ENCODE data around the gene BIN1.
"Not testable (repeated sequence)": the region's sequence is repeated elsewhere in the genome, so short reads cannot be mapped to it uniquely, and the experiment has no call there.

The BIN1 gene

GRCh38 chr2:127034051-127034450, 72.9 kb downstream of the BIN1 start:
- in situ Hi-C loops (cut with MboI; ENCODE audit: low pct_unique_long_range_greater_than_20kb, low sequenced_read_pairs, unreplicated experiment) = no loop called here
- no peak for DNase-seq (ENCODE audit: low spot score)
- TF ChIP-seq CTCF (IDR thresholded peaks at IDR 0.05; ENCODE audit: extremely low read depth, insufficient read depth, missing control alignments) = no peak

GRCh38 chr2:127032621-127033020, 74.3 kb downstream of the BIN1 start:
- no peak for DNase-seq (ENCODE audit: low spot score)
- TF ChIP-seq CTCF (IDR thresholded peaks at IDR 0.05; ENCODE audit: extremely low read depth, insufficient read depth, missing control alignments) = no peak
- in situ Hi-C loops (cut with MboI; ENCODE audit: low pct_unique_long_range_greater_than_20kb, low sequenced_read_pairs, unreplicated experiment) = no loop called here

DNA sequence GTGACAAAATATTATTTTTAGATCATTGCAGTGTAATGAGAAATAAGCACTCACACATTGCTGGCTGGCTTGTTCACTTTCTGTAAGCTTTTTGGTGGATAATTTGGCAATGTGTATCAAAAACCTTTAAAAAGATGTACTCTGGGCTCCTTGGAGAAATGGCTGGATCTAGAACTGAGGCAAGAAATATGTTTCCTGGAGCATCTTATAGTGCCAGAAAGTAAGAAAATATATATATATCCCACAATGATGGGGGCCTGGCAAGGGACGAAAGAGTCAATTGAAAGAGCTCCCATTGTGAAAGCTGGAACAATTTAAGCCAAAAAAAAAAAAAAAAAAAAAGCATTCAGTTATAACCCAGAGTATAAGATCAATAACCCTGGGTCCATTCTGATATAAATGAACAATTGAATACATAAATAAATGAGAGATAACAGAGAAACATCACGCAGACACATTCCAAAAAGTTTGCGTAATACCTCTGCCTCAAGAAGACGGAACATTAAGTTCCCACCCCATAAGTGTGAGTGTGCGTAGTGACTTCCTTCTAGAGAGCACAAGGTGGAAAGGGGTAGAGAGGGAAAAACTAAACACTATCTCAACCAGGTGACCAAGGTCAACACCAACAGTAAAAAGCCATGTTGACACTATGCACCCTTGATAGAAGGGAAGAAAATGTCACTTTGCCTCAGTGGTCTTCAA, 77.5 kb downstream of the BIN1 start:
- no peak for DNase-seq (ENCODE audit: low spot score)
- TF ChIP-seq CTCF (IDR thresholded peaks at IDR 0.05; ENCODE audit: extremely low read depth, insufficient read depth, missing control alignments) = no peak
- in situ Hi-C loops (cut with MboI; ENCODE audit: low pct_unique_long_range_greater_than_20kb, low sequenced_read_pairs, unreplicated experiment) = no loop called here

GRCh38 chr2:127028745-127029144, 78.2 kb downstream of the BIN1 start:
- in situ Hi-C loops (cut with MboI; ENCODE audit: low pct_unique_long_range_greater_than_20kb, low sequenced_read_pairs, unreplicated experiment); DNase-seq (ENCODE audit: low spot score): not testable (repeated sequence)

DNA sequence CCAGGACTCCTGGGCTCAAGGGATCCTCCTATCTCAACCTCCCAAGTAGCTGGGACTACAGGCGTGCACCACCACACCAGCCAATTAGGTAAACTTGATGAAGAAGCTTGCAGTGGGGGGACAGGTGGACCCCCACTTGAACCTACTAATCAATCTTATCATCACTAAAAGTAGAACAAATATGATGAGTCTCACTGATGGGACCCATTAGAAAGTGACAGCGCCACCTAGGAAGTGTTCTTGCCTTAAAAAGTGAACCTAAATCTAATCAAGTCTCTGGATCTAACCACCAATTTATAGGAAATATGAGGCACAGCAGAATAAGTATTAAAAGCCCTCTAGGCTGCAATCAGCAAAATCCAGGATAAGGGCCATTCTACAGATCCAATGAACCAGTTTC, 79.2 kb downstream of the BIN1 start:
- in situ Hi-C loops (cut with MboI; ENCODE audit: low pct_unique_long_range_greater_than_20kb, low sequenced_read_pairs, unreplicated experiment) = no loop called here
- TF ChIP-seq CTCF (IDR thresholded peaks at IDR 0.05; ENCODE audit: extremely low read depth, insufficient read depth, missing control alignments) = peak; percentile 7
- no peak for DNase-seq (ENCODE audit: low spot score)

GRCh38 chr2:127025359-127026166, 81.4 kb downstream of the BIN1 start:
- DNase-seq (ENCODE audit: low spot score) = peak; percentile 51
- TF ChIP-seq CTCF (IDR thresholded peaks at IDR 0.05; ENCODE audit: extremely low read depth, insufficient read depth, missing control alignments) = peak; percentile 27
- in situ Hi-C loops (cut with MboI; ENCODE audit: low pct_unique_long_range_greater_than_20kb, low sequenced_read_pairs, unreplicated experiment) = no loop called here

DNA sequence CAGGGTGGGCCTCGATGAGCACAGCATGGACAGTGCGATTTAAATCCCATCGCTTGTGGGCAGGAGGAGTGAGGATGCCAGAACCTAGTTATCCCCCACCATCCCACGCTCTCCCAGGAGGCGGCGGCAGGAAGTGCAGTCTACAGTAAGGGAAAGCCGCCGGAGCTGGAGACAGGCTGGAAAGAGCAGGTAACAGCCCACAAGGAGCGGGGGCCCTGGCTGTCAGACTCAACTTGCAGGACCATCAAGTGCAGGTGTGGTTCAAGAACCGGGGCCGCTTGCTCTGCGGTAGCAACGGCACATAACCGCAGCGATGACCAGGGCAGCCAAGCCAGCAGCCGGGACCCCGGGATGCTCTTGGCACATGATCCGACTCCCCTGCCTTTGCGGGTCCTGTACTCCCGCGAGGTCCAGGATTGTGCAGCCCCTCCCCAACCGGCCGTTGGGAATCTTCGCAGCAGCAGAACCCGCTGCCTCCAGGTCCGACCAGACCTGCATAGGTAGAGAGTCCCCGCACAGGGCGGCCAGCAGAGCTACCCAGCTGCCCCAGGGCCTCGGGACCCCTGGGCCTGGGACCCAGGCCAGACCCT, 82.1 kb downstream of the BIN1 start:
- no peak for TF ChIP-seq CTCF (IDR thresholded peaks at IDR 0.05; ENCODE audit: extremely low read depth, insufficient read depth, missing control alignments)
- DNase-seq (ENCODE audit: low spot score) = no peak
- in situ Hi-C loops (cut with MboI; ENCODE audit: low pct_unique_long_range_greater_than_20kb, low sequenced_read_pairs, unreplicated experiment) = no loop called here
